PC-9 (cell line): ENCODE measurements around the gene TPK1.

Experiments used
- CTCF ChIP-seq: fragments of 200-600 bp; sonication (generic); conservative IDR thresholded peaks from 2 replicates; pipeline ENCODE4 v1.6.1; 2017; ENCODE audit warnings: mixed run types, antibody characterized with exemption, mild to moderate bottlenecking, moderate library complexity
- EZH2 ChIP-seq: fragments of 200-600 bp; sonication (generic); IDR thresholded peaks from 2 replicates; pipeline ENCODE4 v1.8.0; 2017; ENCODE audit warnings: antibody characterized with exemption, low read depth

- TF ChIP-seq CTCF (no peak), EZH2 (no peak)
Observed at GRCh38 chr7:144777005-144777839, 58.6 kb downstream of the TPK1 start.
